GM12878 (cell line): ENCODE results near the gene ANXA2R. TPM values are rescaled to one million over a fixed set of nuclear protein-coding genes. Genes with fewer than 3 reads are reported as not detected.

ENCODE experiments used
- BCLAF1 ChIP-seq: fragments of 450-650 bp; IDR thresholded peaks from 2 replicates; pipeline ENCODE4 v1.6.1; 2017; ENCODE audit warnings: antibody characterized with exemption, mild to moderate bottlenecking, moderate library complexity
- E2F4 ChIP-seq: IDR thresholded peaks from 2 replicates; pipeline ENCODE4 v1.6.1; 2012; ENCODE audit warnings: low read depth, low read length, improper control_type of control experiment
- POLR2A ChIP-seq: IDR thresholded peaks from 2 replicates; pipeline ENCODE4 v1.6.1; 2011; ENCODE audit warnings: low read depth, mild to moderate bottlenecking, low read length
- ZNF687 ChIP-seq: fragments of 450-650 bp; IDR thresholded peaks from 2 replicates; pipeline ENCODE4 v1.6.1; 2017; ENCODE audit warnings: mild to moderate bottlenecking, moderate library complexity
- polyA plus RNA-seq, 11 experiments: library from polyadenylated mRNA; depleted of rRNA in 4 of 11; unstranded in 6 of 11; stranded (reverse) in 5 of 11; fragments of >200 nt; fragmentation: Nextera tagmentation in 4 of 11; fragmentation: Illumina TruSeq in 1 of 11; extraction: Ambion mirVana in 4 of 11; extraction: Trizol in 1 of 11; gene quantifications; 1 replicate in 1 of 11; 2 replicates in 10 of 11; pipeline versions ENCODE4 v1.2.1 to v1.2.3, GENCODE V29; 2011 to 2016; ENCODE audit warnings: inconsistent platforms in 2 of 11, missing spikeins in 2 of 11, low read depth in 1 of 11
- total RNA-seq, 4 experiments: library from RNA; depleted of rRNA in 3 of 4; stranded (reverse); fragments of >200 nt in 3 of 4; fragmentation: Illumina TruSeq in 1 of 4; extraction: Trizol in 1 of 4; gene quantifications; 2 replicates each; pipeline versions ENCODE4 v1.2.1 to v1.2.3, GENCODE V29; 2013 to 2021

The ANXA2R gene
- total and polyA plus RNA-seq, 10 of the 15 experiments (the other 5 are each of a cell fraction or from before 2014, with no cell fraction given) = 2.3 to 7.8 (median 4.4) TPM

GRCh38 chr5:43040287-43041098 lies at the start of gene ANXA2R (continued):
- TF ChIP-seq ZNF687 = no peak
- TF ChIP-seq BCLAF1 = no peak
- TF ChIP-seq E2F4 = no peak
- peak; percentile 27; the same call in 1 of the 2 replicates for TF ChIP-seq POLR2A
- TF ChIP-seq, all 136 proteins: peak for 41
